MCF 10A (cell line): ENCODE results near the gene MGMT. TPM values are rescaled to one million over a fixed set of nuclear protein-coding genes. Genes with fewer than 3 reads are reported as not detected.

Source experiments
- BruUV-seq: library from RNA; stranded (reverse); fragments of 400-500 nt; replicated peaks from 2 replicates; lab custom pipeline; 2021; lab: Mats Ljungman, UMichigan
- CTCF ChIA-PET: fragments of 300-600 bp; sonication (Branson Sonifier 250); formaldehyde crosslinking; extraction: SDS; loops from one replicate; lab custom pipeline; 2021; ENCODE audit warnings: antibody characterized with exemption, inconsistent platforms; lab: Yijun Ruan, JAX
- POLR2A ChIA-PET: fragments of 300-600, 350-650 bp; sonication (Branson Sonifier 250); formaldehyde crosslinking; extraction: SDS; loops from one replicate; lab custom pipeline; 2020; ENCODE audit warnings: antibody characterized with exemption, inconsistent platforms; lab: Yijun Ruan, JAX
- DNase-seq: peaks from one replicate; pipeline ENCODE4 v3.0.0-alpha.2; 2018; ENCODE audit not compliant: unreplicated experiment
- H3K27ac Mint-ChIP-seq: one replicate; pipeline ENCODE4 v1.8.0; 2022; ENCODE audit warnings: mild to moderate bottlenecking, low read depth, mixed read lengths; ENCODE audit not compliant: unreplicated experiment
- H3K27me3 Mint-ChIP-seq: one replicate; pipeline ENCODE4 v1.8.0; 2022; ENCODE audit warnings: mixed read lengths; ENCODE audit not compliant: insufficient read depth, unreplicated experiment
- H3K36me3 Mint-ChIP-seq: one replicate; pipeline ENCODE4 v1.8.0; 2022; ENCODE audit warnings: mild to moderate bottlenecking, moderate library complexity, mixed read lengths; ENCODE audit not compliant: insufficient read depth, unreplicated experiment
- H3K4me1 Mint-ChIP-seq: one replicate; pipeline ENCODE4 v1.8.0; 2022; ENCODE audit warnings: mixed read lengths; ENCODE audit not compliant: insufficient read depth, unreplicated experiment
- H3K4me3 Mint-ChIP-seq: one replicate; pipeline ENCODE4 v1.8.0; 2022; ENCODE audit warnings: mild to moderate bottlenecking, moderate library complexity, mixed read lengths; ENCODE audit not compliant: unreplicated experiment
- H3K9me3 Mint-ChIP-seq: one replicate; pipeline ENCODE4 v1.8.0; 2022; ENCODE audit warnings: mixed read lengths; ENCODE audit not compliant: unreplicated experiment
- CTCF ChIP-seq: fragments of 200-600 bp; IDR thresholded peaks from one replicate; pipeline ENCODE4 v1.8.0; 2022; ENCODE audit warnings: antibody characterized with exemption, mild to moderate bottlenecking; ENCODE audit not compliant: unreplicated experiment
- intact Hi-C: fragments of 100-400 bp; cut with micrococcal nuclease; formaldehyde crosslinking; loops from 2 replicates; pipeline ENCODE4 v1.14.1; 2022
- total RNA-seq: library from RNA; stranded (reverse); gene quantifications from 2 replicates; pipeline ENCODE4 v1.2.3, GENCODE V29; 2022

Gene MGMT
- total RNA-seq, 1 experiment from 2014 or later: 18.0 TPM

- no TSS peak for BruUV-seq
- H3K27ac Mint-ChIP-seq: no peak overlapping the region
- ChIA-PET POLR2A (no interaction called here), CTCF (interaction anchor here (0.5 kb wide), 1 partner anchor 47 kb away, joined by 3 read pairs; no protein-coding TSS in a partner anchor)
- H3K4me1 Mint-ChIP-seq: no peaks in the 10 kb centered on the region
- H3K4me3 Mint-ChIP-seq: no peak overlapping the region
- DNase-seq: no peak
- peaks cover 14% of the 10 kb centered on the region for H3K9me3 Mint-ChIP-seq
- H3K36me3 Mint-ChIP-seq: no peaks in the 10 kb centered on the region
- H3K27me3 Mint-ChIP-seq: no peaks in the 10 kb centered on the region
- intact Hi-C loops: no loop called here
- TF ChIP-seq CTCF: no peak
These were observed 113.9 kb downstream of the MGMT start for GRCh38 chr10:129580901-129581300.

- ChIA-PET POLR2A (interaction anchor here (0.5 kb wide), 1 partner anchor 435 kb away, joined by 3 read pairs; no protein-coding TSS in a partner anchor), CTCF (interaction anchor here (0.5 kb wide), 1 partner anchor 1304 kb away, joined by 3 read pairs; no protein-coding TSS in a partner anchor)
- no peak for DNase-seq
- no TSS peak for BruUV-seq
- intact Hi-C loops: no loop called here
- peaks cover 17% of the 10 kb centered on the region for H3K9me3 Mint-ChIP-seq
- TF ChIP-seq CTCF: no peak
- H3K4me1 Mint-ChIP-seq: no peaks in the 10 kb centered on the region
- no peaks in the 10 kb centered on the region for H3K27me3 Mint-ChIP-seq
- H3K4me3 Mint-ChIP-seq: no peak overlapping the region
- H3K36me3 Mint-ChIP-seq: no peaks in the 10 kb centered on the region
- no peak overlapping the region for H3K27ac Mint-ChIP-seq
These were observed 114.9 kb downstream of the MGMT start for GRCh38 chr10:129581827-129582411.

- intact Hi-C loops: no loop called here
- H3K4me1 Mint-ChIP-seq: no peaks in the 10 kb centered on the region
- POLR2A ChIA-PET: no interaction called here
These were observed 116.8 kb downstream of the MGMT start for GRCh38 chr10:129583831-129584230.

GRCh38 chr10:129586898-129587443 lies 119.9 kb downstream of the MGMT start:
- BruUV-seq: no TSS peak

More at GRCh38 chr10:129583831-129584230, 116.8 kb downstream of the MGMT start:
- Mint-ChIP-seq H3K36me3 (no peaks in the 10 kb centered on the region), H3K9me3 (peaks cover 22% of the 10 kb centered on the region), H3K27me3 (no peaks in the 10 kb centered on the region), H3K27ac (no peak overlapping the region), H3K4me3 (no peak overlapping the region)
- TF ChIP-seq CTCF: no peak
- no peak for DNase-seq
- CTCF ChIA-PET: no interaction called here
- BruUV-seq: no TSS peak

More at GRCh38 chr10:129586898-129587443, 119.9 kb downstream of the MGMT start:
- peaks cover 4% of the 10 kb centered on the region for H3K36me3 Mint-ChIP-seq
- H3K4me3 Mint-ChIP-seq: no peak overlapping the region
- peaks cover 22% of the 10 kb centered on the region for H3K9me3 Mint-ChIP-seq
- DNase-seq: peak; percentile 5
- intact Hi-C loops: no loop called here
- no peaks in the 10 kb centered on the region for H3K4me1 Mint-ChIP-seq
- ChIA-PET POLR2A (no interaction called here), CTCF (no interaction called here)
- no peaks in the 10 kb centered on the region for H3K27me3 Mint-ChIP-seq
- H3K27ac Mint-ChIP-seq: no peak overlapping the region
- no peak for TF ChIP-seq CTCF
